ENCODE results near the gene MCL1. TPM values are rescaled to one million over a fixed set of nuclear protein-coding genes. Genes with fewer than 3 reads are reported as not detected.

The MCL1 gene
- polyA plus RNA-seq, 1 of the 3 experiments (the other 2 are of a cell fraction) = 110 TPM

DNA sequence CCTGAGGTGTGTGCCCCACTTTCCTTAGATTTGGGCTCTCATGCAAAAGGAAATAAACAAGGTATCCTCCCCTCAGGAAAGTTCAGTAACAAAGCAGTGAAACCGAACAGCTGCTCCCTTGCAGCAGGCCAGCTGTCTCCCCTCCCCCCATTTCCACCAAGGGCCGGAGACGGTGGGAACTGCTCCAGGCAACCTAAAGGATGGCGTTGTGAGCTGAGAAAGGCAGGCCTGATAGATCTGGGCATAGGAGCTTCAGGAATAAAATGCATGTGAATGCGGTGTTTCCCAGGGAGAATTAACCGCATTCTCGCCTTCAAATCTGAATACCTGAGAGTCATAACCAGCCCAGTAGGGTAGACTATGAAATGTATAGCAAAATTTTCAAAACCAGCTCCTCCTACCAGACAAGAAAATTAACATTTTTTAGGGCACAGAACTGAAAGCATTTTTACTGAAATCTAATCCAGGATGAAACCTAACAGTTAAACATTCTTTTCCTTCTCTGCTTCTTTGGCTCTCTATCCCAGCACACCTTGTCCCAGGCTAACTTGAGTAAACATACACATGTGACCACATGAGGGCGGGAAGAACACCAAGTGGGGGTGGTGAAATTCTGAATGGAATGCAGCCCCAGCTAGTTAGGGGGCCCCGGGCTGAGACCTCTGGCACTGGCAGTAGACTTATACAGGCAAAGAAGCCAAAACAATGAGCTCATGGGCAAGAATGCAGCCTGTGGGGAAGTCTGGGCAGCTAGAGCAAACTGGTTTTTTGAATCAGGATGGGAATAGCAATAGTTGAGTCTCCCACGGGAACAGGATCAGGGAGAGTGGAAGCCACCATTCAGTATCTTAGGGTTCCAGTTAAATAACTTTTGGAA, 11.5 kb downstream of the MCL1 start:
- H3F3A ChIP-seq (replicated peaks; ENCODE audit: insufficient read depth) = peaks cover 85% of the 10 kb centered on the region
- peak overlapping the region; percentile 73 for H3K9ac ChIP-seq
- H3K9me2 ChIP-seq = no peaks in the 10 kb centered on the region
- peaks cover 35 to 41% of the 10 kb centered on the region in 2 experiments for H3K4me1 ChIP-seq (ENCODE audit: control insufficient read depth in 1 of 2, insufficient read depth in 2 of 2, low read depth in 1 of 2, low read length in 1 of 2)
- peak; percentile 56 for DNase-seq
- ChIA-PET POLR2A (interaction anchor here (0.8 to 8.9 kb wide), 2 partner anchors 10 to 61 kb away, joined by 5 to 149 read pairs; partner anchors contain the start of genes ENSA and MCL1), CTCF (interaction anchor here (0.8 to 13.4 kb wide), 9 partner anchors 6 to 492 kb away, joined by 3 to 142 read pairs (median 3); partner anchors contain the start of gene MCL1)
- peaks cover 97% of the 10 kb centered on the region for H3K79me2 ChIP-seq (ENCODE audit: insufficient read depth)
- peak overlapping the region; percentile 83 to 100 for H3K27ac ChIP-seq (ENCODE audit: low read depth in 2 of 2, low read length in 1 of 2)
- H4K20me1 ChIP-seq (ENCODE audit: insufficient read depth) = peaks cover 42% of the 10 kb centered on the region
- peak overlapping the region in 1 of 2 experiments; percentile 5; a peak in 1 of 4 replicates for H3K4me3 ChIP-seq (ENCODE audit: low read depth in 2 of 2, low read length in 1 of 2)
- no peak overlapping the region for H2AFZ ChIP-seq (ENCODE audit: low read depth)
- no peaks in the 10 kb centered on the region for H3K9me3 ChIP-seq
- H3K36me3 ChIP-seq (replicated peaks in 1 of 2; ENCODE audit: control insufficient read depth in 1 of 2, insufficient read depth in 2 of 2, low read length in 1 of 2) = peaks cover 6 to 20% of the 10 kb centered on the region in 2 experiments
- H3K27me3 ChIP-seq (ENCODE audit: insufficient read depth) = no peaks in the 10 kb centered on the region
- WGBS (ENCODE audit: low lambda C conversion rate) = 27% methylated on average over 10 of the region's 10 CpGs
- H3K4me2 ChIP-seq = peak overlapping the region; percentile 55
- TF ChIP-seq, protein P1, sequence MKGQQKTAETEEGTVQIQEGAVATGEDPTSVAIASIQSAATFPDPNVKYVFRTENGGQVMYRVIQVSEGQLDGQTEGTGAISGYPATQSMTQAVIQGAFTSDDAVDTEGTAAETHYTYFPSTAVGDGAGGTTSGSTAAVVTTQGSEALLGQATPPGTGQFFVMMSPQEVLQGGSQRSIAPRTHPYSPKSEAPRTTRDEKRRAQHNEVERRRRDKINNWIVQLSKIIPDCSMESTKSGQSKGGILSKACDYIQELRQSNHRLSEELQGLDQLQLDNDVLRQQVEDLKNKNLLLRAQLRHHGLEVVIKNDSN (IDR thresholded peaks at IDR 0.05; ENCODE audit: borderline replicate concordance, low read depth) = peak; percentile 70; the same call in 1 of the 2 replicates
- TF ChIP-seq SIN3A (IDR thresholded peaks at IDR 0.05; ENCODE audit: borderline replicate concordance, low read depth, low read length) (peak; percentile 66; the same call in 1 of the 2 replicates), EP300 (IDR thresholded peaks at IDR 0.05; ENCODE audit: borderline replicate concordance in 1 of 2, low read depth in 1 of 2, low read length in 1 of 2) (no peak), GATA2 (CRISPR knock-in tag; IDR thresholded peaks at IDR 0.05) (no peak), RCOR1 (IDR thresholded peaks at IDR 0.05; ENCODE audit: low read length) (no peak), YY1 (IDR thresholded peaks at IDR 0.05; ENCODE audit: low read depth) (no peak), GABPA (IDR thresholded peaks at IDR 0.05; ENCODE audit: low read depth) (no peak), EZH2phosphoT487 (IDR thresholded peaks at IDR 0.05; ENCODE audit: borderline replicate concordance, low read depth) (no peak), ELF1 (IDR thresholded peaks at IDR 0.05) (peak; percentile 19; the same call in 1 of the 2 replicates), MEF2A (IDR thresholded peaks at IDR 0.05; ENCODE audit: borderline replicate concordance, low read depth) (no peak), MXI1 (IDR thresholded peaks at IDR 0.05; ENCODE audit: low read depth, low read length) (no peak), CHD2 (IDR thresholded peaks at IDR 0.05; ENCODE audit: low read length, partially characterized antibody) (peak; percentile 61), TEAD4 (IDR thresholded peaks at IDR 0.05; ENCODE audit: borderline replicate concordance, insufficient read depth) (peak; percentile 79; the same call in 1 of the 2 replicates), TCF12 (IDR thresholded peaks at IDR 0.05) (peak; percentile 42; the same call in 1 of the 2 replicates), NRF1 (IDR thresholded peaks at IDR 0.05; ENCODE audit: low read depth, low read length) (no peak), FOXJ3 (CRISPR knock-in tag; IDR thresholded peaks at IDR 0.05) (no peak), RXRA (IDR thresholded peaks at IDR 0.05; ENCODE audit: borderline replicate concordance, low read depth) (peak; percentile 31; the same call in 1 of the 2 replicates), FOXM1 (IDR thresholded peaks at IDR 0.05; ENCODE audit: low read depth) (no peak), NFIC (IDR thresholded peaks at IDR 0.05; ENCODE audit: borderline replicate concordance) (peak; percentile 71), JUND (IDR thresholded peaks at IDR 0.05) (peak; percentile 30; the same call in 1 of the 2 replicates)
- TF ChIP-seq, protein P2, sequence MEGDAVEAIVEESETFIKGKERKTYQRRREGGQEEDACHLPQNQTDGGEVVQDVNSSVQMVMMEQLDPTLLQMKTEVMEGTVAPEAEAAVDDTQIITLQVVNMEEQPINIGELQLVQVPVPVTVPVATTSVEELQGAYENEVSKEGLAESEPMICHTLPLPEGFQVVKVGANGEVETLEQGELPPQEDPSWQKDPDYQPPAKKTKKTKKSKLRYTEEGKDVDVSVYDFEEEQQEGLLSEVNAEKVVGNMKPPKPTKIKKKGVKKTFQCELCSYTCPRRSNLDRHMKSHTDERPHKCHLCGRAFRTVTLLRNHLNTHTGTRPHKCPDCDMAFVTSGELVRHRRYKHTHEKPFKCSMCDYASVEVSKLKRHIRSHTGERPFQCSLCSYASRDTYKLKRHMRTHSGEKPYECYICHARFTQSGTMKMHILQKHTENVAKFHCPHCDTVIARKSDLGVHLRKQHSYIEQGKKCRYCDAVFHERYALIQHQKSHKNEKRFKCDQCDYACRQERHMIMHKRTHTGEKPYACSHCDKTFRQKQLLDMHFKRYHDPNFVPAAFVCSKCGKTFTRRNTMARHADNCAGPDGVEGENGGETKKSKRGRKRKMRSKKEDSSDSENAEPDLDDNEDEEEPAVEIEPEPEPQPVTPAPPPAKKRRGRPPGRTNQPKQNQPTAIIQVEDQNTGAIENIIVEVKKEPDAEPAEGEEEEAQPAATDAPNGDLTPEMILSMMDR (IDR thresholded peaks at IDR 0.05) = no peak
- TF ChIP-seq, protein P3, sequence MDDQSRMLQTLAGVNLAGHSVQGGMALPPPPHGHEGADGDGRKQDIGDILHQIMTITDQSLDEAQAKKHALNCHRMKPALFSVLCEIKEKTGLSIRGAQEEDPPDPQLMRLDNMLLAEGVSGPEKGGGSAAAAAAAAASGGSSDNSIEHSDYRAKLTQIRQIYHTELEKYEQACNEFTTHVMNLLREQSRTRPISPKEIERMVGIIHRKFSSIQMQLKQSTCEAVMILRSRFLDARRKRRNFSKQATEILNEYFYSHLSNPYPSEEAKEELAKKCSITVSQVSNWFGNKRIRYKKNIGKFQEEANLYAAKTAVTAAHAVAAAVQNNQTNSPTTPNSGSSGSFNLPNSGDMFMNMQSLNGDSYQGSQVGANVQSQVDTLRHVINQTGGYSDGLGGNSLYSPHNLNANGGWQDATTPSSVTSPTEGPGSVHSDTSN (IDR thresholded peaks at IDR 0.05) = 0 out of 2 replicates have a peak, but pooled peaks have one; percentile 22
- TF ChIP-seq, protein P4, sequence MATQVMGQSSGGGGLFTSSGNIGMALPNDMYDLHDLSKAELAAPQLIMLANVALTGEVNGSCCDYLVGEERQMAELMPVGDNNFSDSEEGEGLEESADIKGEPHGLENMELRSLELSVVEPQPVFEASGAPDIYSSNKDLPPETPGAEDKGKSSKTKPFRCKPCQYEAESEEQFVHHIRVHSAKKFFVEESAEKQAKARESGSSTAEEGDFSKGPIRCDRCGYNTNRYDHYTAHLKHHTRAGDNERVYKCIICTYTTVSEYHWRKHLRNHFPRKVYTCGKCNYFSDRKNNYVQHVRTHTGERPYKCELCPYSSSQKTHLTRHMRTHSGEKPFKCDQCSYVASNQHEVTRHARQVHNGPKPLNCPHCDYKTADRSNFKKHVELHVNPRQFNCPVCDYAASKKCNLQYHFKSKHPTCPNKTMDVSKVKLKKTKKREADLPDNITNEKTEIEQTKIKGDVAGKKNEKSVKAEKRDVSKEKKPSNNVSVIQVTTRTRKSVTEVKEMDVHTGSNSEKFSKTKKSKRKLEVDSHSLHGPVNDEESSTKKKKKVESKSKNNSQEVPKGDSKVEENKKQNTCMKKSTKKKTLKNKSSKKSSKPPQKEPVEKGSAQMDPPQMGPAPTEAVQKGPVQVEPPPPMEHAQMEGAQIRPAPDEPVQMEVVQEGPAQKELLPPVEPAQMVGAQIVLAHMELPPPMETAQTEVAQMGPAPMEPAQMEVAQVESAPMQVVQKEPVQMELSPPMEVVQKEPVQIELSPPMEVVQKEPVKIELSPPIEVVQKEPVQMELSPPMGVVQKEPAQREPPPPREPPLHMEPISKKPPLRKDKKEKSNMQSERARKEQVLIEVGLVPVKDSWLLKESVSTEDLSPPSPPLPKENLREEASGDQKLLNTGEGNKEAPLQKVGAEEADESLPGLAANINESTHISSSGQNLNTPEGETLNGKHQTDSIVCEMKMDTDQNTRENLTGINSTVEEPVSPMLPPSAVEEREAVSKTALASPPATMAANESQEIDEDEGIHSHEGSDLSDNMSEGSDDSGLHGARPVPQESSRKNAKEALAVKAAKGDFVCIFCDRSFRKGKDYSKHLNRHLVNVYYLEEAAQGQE (IDR thresholded peaks at IDR 0.05; ENCODE audit: low read depth, low read length) = no peak
- TF ChIP-seq, protein P5, sequence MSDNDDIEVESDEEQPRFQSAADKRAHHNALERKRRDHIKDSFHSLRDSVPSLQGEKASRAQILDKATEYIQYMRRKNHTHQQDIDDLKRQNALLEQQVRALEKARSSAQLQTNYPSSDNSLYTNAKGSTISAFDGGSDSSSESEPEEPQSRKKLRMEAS (IDR thresholded peaks at IDR 0.05; ENCODE audit: low read depth) = peak; percentile 61
